Heart left ventricle (tissue), 13 donors: Measurements from ENCODE around the gene ARHGAP15.

Experiments used
- CTCF ChIP-seq, 12 donors: fragments of 200-600 bp; sonication (generic) in 4 of 12; IDR thresholded peaks; one replicate each; pipeline versions ENCODE4 v1.5.0 to v1.8.0; 2018 to 2022; ENCODE audit warnings: antibody characterized with exemption in 12 of 12, mild to moderate bottlenecking in 5 of 12
- POLR2A ChIP-seq, 2 donors: fragments of 450-650 bp; IDR thresholded peaks; one replicate each; pipeline ENCODE4 v1.6.1; 2017; ENCODE audit warnings: antibody characterized with exemption in 2 of 2, mild to moderate bottlenecking in 2 of 2, moderate library complexity in 2 of 2
- donor health status: ischemic (EF 13 %, LVEDD 7.1; RV severe dilation, severe dysfunction).
- donor health status: DM: no; HTN: yes; CAD: no.
- donor health status: DM: no; HTN: no; CAD: no.
- donor health status: ischemic (EF 25% LVEDD 6.9; RV normal size, moderate dysfunction).
- donor health status: ischemic (EF 25% LVEDD 5.7; RV mildly dilated, moderate dysfunction).
- donor health status: ischemic (EF 35%, LVEDD 5.7; RV mildly dilated, moderate dysfunction).
- donor health status: nonischemic (EF 11% LVEDD 7.7; RV severe dilation, severe dysfunction).
- donor health status: DM: yes; HTN: yes; CAD: no.
- donor health status: PGD.
- donor health status: ischemic (EF 29% LVEDD 5.4; RV normal size, mild dysfunction).
- donor health status: nonischemic (EF 23%, LVEDD 6.1; RV moderate dilation, normal function).

- TF ChIP-seq CTCF (IDR thresholded peaks at IDR 0.05) = no peak
- TF ChIP-seq POLR2A (IDR thresholded peaks at IDR 0.05) = no peak
Observed at GRCh38 chr2:143258126-143258892, 129.1 kb downstream of the ARHGAP15 start.
